GM18499 (cell line): ENCODE results near the gene RPS17.
"Not testable (repeated sequence)": the region's sequence is repeated elsewhere in the genome, so short reads cannot be mapped to it uniquely, and the experiment has no call there.

Experiments
- ATAC-seq: cut with Tn5 transposase; IDR thresholded peaks from one replicate; pipeline ENCODE4 v1.9.1; 2021; ENCODE audit warnings: moderate number of reproducible peaks; ENCODE audit not compliant: insufficient read depth, unreplicated experiment

The RPS17 gene

GRCh38 chr15:82549199-82549665, 9.0 kb upstream of the RPS17 start:
- ATAC-seq = no peak

- ATAC-seq = no peak
Measured at GRCh38 chr15:82548700-82549099, 8.4 kb upstream of the RPS17 start.

GRCh38 chr15:82545478-82545877, 5.2 kb upstream of the RPS17 start:
- ATAC-seq = no peak

- ATAC-seq = no peak
Measured at GRCh38 chr15:82545002-82545401, 4.7 kb upstream of the RPS17 start.

- ATAC-seq = no peak
Measured at GRCh38 chr15:82544431-82544830, 4.2 kb upstream of the RPS17 start.

GRCh38 chr15:82543160-82543559, 2.9 kb upstream of the RPS17 start:
- no peak for ATAC-seq

GRCh38 chr15:82540984-82541431, 751 bp upstream of the RPS17 start:
- no peak for ATAC-seq

- ATAC-seq = no peak
Measured at GRCh38 chr15:82539691-82540054, 584 bp downstream of the RPS17 start.

GRCh38 chr15:82538961-82539690, 1.1 kb downstream of the RPS17 start:
- ATAC-seq = no peak

- no peak for ATAC-seq
Measured at GRCh38 chr15:82537351-82537908, 2.8 kb downstream of the RPS17 start.

GRCh38 chr15:82536409-82537350, 3.6 kb downstream of the RPS17 start:
- ATAC-seq = no peak

GRCh38 chr15:82535566-82536408, 4.5 kb downstream of the RPS17 start:
- ATAC-seq = no peak

- ATAC-seq = not testable (repeated sequence)
Measured at GRCh38 chr15:82535151-82535550, 5.1 kb downstream of the RPS17 start.

GRCh38 chr15:82534457-82534861, 5.8 kb downstream of the RPS17 start:
- not testable (repeated sequence) for ATAC-seq

GRCh38 chr15:82533801-82534200, 6.5 kb downstream of the RPS17 start:
- ATAC-seq = no peak

GRCh38 chr15:82532991-82533481, 7.2 kb downstream of the RPS17 start:
- no peak for ATAC-seq

GRCh38 chr15:82532383-82532990, 7.8 kb downstream of the RPS17 start:
- ATAC-seq = no peak

GRCh38 chr15:82531496-82532382, 8.5 kb downstream of the RPS17 start:
- no peak for ATAC-seq
